SK-N-SH (cell line): ENCODE results near the gene KAT2A. TPM values are rescaled to one million over a fixed set of nuclear protein-coding genes. Genes with fewer than 3 reads are reported as not detected.
A peak's percentile ranks its signal among the peaks of the same experiment; 100 is the strongest.

Source experiments
- CTCF ChIA-PET: fragments of 300-600, 350-600 bp; formaldehyde crosslinking; extraction: SDS; loops from one replicate; lab custom pipeline; 2021; lab: Yijun Ruan, JAX
- POLR2A ChIA-PET: fragments of 350-600 bp; sonication (Branson Sonifier 250); formaldehyde crosslinking; extraction: SDS; loops from one replicate; lab custom pipeline; 2020; ENCODE audit warnings: antibody characterized with exemption, inconsistent platforms; lab: Yijun Ruan, JAX
- DNase-seq: peaks from one replicate; pipeline ENCODE4 v3.0.0; 2012
- H2AFZ ChIP-seq: fragments of 200-600 bp; sonication (generic); 2 replicates; pipeline ENCODE4 v1.8.1; 2016; ENCODE audit warnings: antibody characterized with exemption, mild to moderate bottlenecking, low read depth
- H3F3A ChIP-seq: fragments of 200-600 bp; sonication (generic); replicated peaks from 2 replicates; pipeline ENCODE3; 2016; ENCODE audit warnings: antibody characterized with exemption, mild to moderate bottlenecking; ENCODE audit not compliant: insufficient read depth
- H3K27ac ChIP-seq, 2 experiments: fragments of 200-500 bp in 1 of 2; fragments of 200-600 bp in 1 of 2; sonication (Bioruptor generic) in 1 of 2; sonication (generic), shearing (Covaris generic) in 1 of 2; 2 replicates each; pipeline versions ENCODE4 v1.5.1 to v1.6.1; 2014 to 2016; ENCODE audit warnings: low read depth in 2 of 2, inconsistent platforms in 1 of 2, low read length in 1 of 2, mild to moderate bottlenecking in 1 of 2, mixed read lengths in 1 of 2
- H3K27me3 ChIP-seq: fragments of 200-600 bp; sonication (generic), shearing (Covaris generic); 2 replicates; pipeline ENCODE4 v1.6.1; 2016; ENCODE audit warnings: mixed run types; ENCODE audit not compliant: insufficient read depth
- H3K36me3 ChIP-seq, 2 experiments: fragments of 200-500 bp in 1 of 2; fragments of 200-600 bp in 1 of 2; sonication (Bioruptor generic) in 1 of 2; sonication (generic) in 1 of 2; replicated peaks in 1 of 2; 2 replicates each; pipeline versions ENCODE3 to v1.5.1; 2014 to 2016; ENCODE audit warnings: low read length in 1 of 2, mild to moderate bottlenecking in 1 of 2; ENCODE audit not compliant: insufficient read depth in 2 of 2, control insufficient read depth in 1 of 2
- H3K4me1 ChIP-seq, 2 experiments: fragments of 200-500 bp in 1 of 2; fragments of 200-600 bp in 1 of 2; sonication (Bioruptor generic) in 1 of 2; sonication (generic), shearing (Covaris generic) in 1 of 2; 2 replicates each; pipeline versions ENCODE4 v1.5.1 to v1.6.1; 2014 to 2016; ENCODE audit warnings: low read depth in 1 of 2, low read length in 1 of 2, mixed run types in 1 of 2; ENCODE audit not compliant: insufficient read depth in 2 of 2, control insufficient read depth in 1 of 2
- H3K4me2 ChIP-seq: fragments of 200-600 bp; sonication (generic), shearing (Covaris generic); 2 replicates; pipeline ENCODE4 v1.6.1; 2017; ENCODE audit warnings: mixed run types
- H3K4me3 ChIP-seq, 2 experiments: fragments of 200-500 bp in 1 of 2; fragments of 200-600 bp in 1 of 2; sonication (Bioruptor generic) in 1 of 2; sonication (generic), shearing (Covaris generic) in 1 of 2; 2 replicates each; pipeline versions ENCODE4 v1.5.1 to v1.8.1; 2014 to 2016; ENCODE audit warnings: low read depth in 2 of 2, inconsistent platforms in 1 of 2, low read length in 1 of 2, mild to moderate bottlenecking in 1 of 2, mixed read lengths in 1 of 2, moderate library complexity in 1 of 2
- H3K79me2 ChIP-seq: fragments of 200-600 bp; sonication (generic); 2 replicates; pipeline ENCODE4 v1.8.1; 2017; ENCODE audit warnings: mild to moderate bottlenecking; ENCODE audit not compliant: insufficient read depth
- H3K9ac ChIP-seq: fragments of 200-600 bp; sonication (generic); 2 replicates; pipeline ENCODE4 v1.6.1; 2017; ENCODE audit warnings: mixed run types
- H3K9me2 ChIP-seq: fragments of 200-600 bp; sonication (generic); 2 replicates; pipeline ENCODE4 v1.6.1; 2017; ENCODE audit warnings: mixed run types
- H3K9me3 ChIP-seq: fragments of 200-600 bp; sonication (generic); 2 replicates; pipeline ENCODE4 v1.6.1; 2017; ENCODE audit warnings: mixed run types, mild to moderate bottlenecking, moderate library complexity
- H4K20me1 ChIP-seq: fragments of 200-600 bp; sonication (generic); 2 replicates; pipeline ENCODE4 v1.6.1; 2017; ENCODE audit warnings: mild to moderate bottlenecking, mixed run types; ENCODE audit not compliant: insufficient read depth
- EP300 ChIP-seq, 2 experiments: IDR thresholded peaks; 2 replicates each; pipeline versions ENCODE4 v1.4.0 to v1.6.1; 2012; ENCODE audit warnings: borderline replicate concordance in 1 of 2, low read depth in 1 of 2, low read length in 1 of 2
- EZH2phosphoT487 ChIP-seq: fragments of 200-600 bp; sonication (generic); IDR thresholded peaks from 2 replicates; pipeline ENCODE4 v1.6.1; 2017; ENCODE audit warnings: low read depth, mixed run types, mild to moderate bottlenecking, antibody characterized with exemption, moderate library complexity, borderline replicate concordance
- FOSL2 ChIP-seq: IDR thresholded peaks from 2 replicates; pipeline ENCODE4 v1.4.0; 2012; ENCODE audit warnings: low read depth, mild to moderate bottlenecking, moderate library complexity, borderline replicate concordance
- GATA2 ChIP-seq: sonication (generic); formaldehyde crosslinking; IDR thresholded peaks from 2 replicates; pipeline ENCODE4 v1.5.0; 2020; ENCODE audit warnings: mild to moderate bottlenecking, missing genetic modification reagents
- IRF3 ChIP-seq: fragments of 150-350 bp; IDR thresholded peaks from 2 replicates; pipeline ENCODE4 v1.6.1; 2016; ENCODE audit warnings: mild to moderate bottlenecking, low read depth, low read length
- JUND ChIP-seq: IDR thresholded peaks from 2 replicates; pipeline ENCODE4 v1.4.0; 2012
- MAX ChIP-seq: IDR thresholded peaks from 2 replicates; pipeline ENCODE4 v1.4.0; 2012; ENCODE audit warnings: low read depth
- NFIC ChIP-seq: IDR thresholded peaks from 2 replicates; pipeline ENCODE4 v1.4.0; 2012; ENCODE audit warnings: borderline replicate concordance
- PBX3 ChIP-seq: IDR thresholded peaks from 2 replicates; pipeline ENCODE4; 2012
- POLR2AphosphoS5 ChIP-seq: IDR thresholded peaks from 2 replicates; pipeline ENCODE4 v1.6.1; 2012; ENCODE audit warnings: low read depth, low read length
- RCOR1 ChIP-seq: fragments of 150-350 bp; IDR thresholded peaks from 2 replicates; pipeline ENCODE4 v1.6.1; 2017; ENCODE audit warnings: antibody characterized with exemption, low read length
- REST ChIP-seq: IDR thresholded peaks from 2 replicates; pipeline ENCODE4 v1.6.1; 2012; ENCODE audit warnings: mild to moderate bottlenecking, low read depth, low read length, moderate library complexity
- RFX5 ChIP-seq: IDR thresholded peaks from 2 replicates; pipeline ENCODE4 v1.6.1; 2012; ENCODE audit warnings: mild to moderate bottlenecking, improper control_type of control experiment, low read length
- TAF1 ChIP-seq: IDR thresholded peaks from 2 replicates; pipeline ENCODE4 v1.6.1; 2012; ENCODE audit warnings: low read depth, mild to moderate bottlenecking, low read length, moderate library complexity, borderline replicate concordance
- TCF12 ChIP-seq: IDR thresholded peaks from 2 replicates; pipeline ENCODE4 v1.4.0; 2012
- YY1 ChIP-seq: IDR thresholded peaks from 2 replicates; pipeline ENCODE4 v1.4.0; 2012; ENCODE audit warnings: low read depth, mild to moderate bottlenecking
- ZBTB33 ChIP-seq: IDR thresholded peaks from 2 replicates; pipeline ENCODE4 v1.4.0; 2012; ENCODE audit warnings: low read depth, borderline replicate concordance
- WGBS: methylation state at CpG from one replicate; pipeline ENCODE4 v1.1.6; 2017; ENCODE audit warnings: low lambda C conversion rate; 5-methylcytosine and 5-hydroxymethylcytosine counted together
- polyA plus RNA-seq, 3 experiments: library from polyadenylated mRNA; depleted of rRNA; stranded (reverse); fragments of >200 nt; gene quantifications; 2 replicates each; pipeline ENCODE4 v1.2.3, GENCODE V29; 2012

The KAT2A gene
- polyA plus RNA-seq, 1 of the 3 experiments (the other 2 are of a cell fraction), result 45.1 TPM

GRCh38 chr17:42136654-42137051, 15.5 kb upstream of the KAT2A start:
- H3K27ac ChIP-seq, result no peak overlapping the region
- no peak overlapping the region for H2AFZ ChIP-seq
- no peaks in the 10 kb centered on the region for H3K27me3 ChIP-seq
- H3K9ac ChIP-seq, result no peak overlapping the region
- ChIA-PET CTCF (interaction anchor here (0.8 to 1.6 kb wide), 5 partner anchors 8 to 69 kb away, joined by 3 to 4 read pairs (median 3); no protein-coding TSS in a partner anchor), POLR2A (no interaction called here)
- 90% methylated on average over 3 of the region's 3 CpGs for WGBS
- H3K4me1 ChIP-seq, result peaks cover 23 to 25% of the 10 kb centered on the region in 2 experiments; a peak in 3 of 4 replicates
- H4K20me1 ChIP-seq, result peaks cover 67% of the 10 kb centered on the region
- no peak for TF ChIP-seq YY1
- no peak for TF ChIP-seq TCF12
- no peak for TF ChIP-seq PBX3
- no peak for TF ChIP-seq FOSL2
- TF ChIP-seq RFX5, result no peak
- TF ChIP-seq GATA2 (CRISPR knock-in tag), result no peak
- TF ChIP-seq JUND, result no peak
- H3K9me2 ChIP-seq, result no peaks in the 10 kb centered on the region
- no peak for DNase-seq
- H3K9me3 ChIP-seq, result no peaks in the 10 kb centered on the region
- peaks cover 96% of the 10 kb centered on the region for H3K79me2 ChIP-seq
- H3F3A ChIP-seq, result peaks cover 6% of the 10 kb centered on the region
- no peak overlapping the region for H3K4me2 ChIP-seq
- peaks cover 14 to 16% of the 10 kb centered on the region in 2 experiments for H3K36me3 ChIP-seq
- H3K4me3 ChIP-seq, result no peak overlapping the region

GRCh38 chr17:42135664-42136653, 14.8 kb upstream of the KAT2A start:
- Histone ChIP-seq H3K27me3 (no peaks in the 10 kb centered on the region), H3F3A (peaks cover 6% of the 10 kb centered on the region), H3K9me3 (no peaks in the 10 kb centered on the region), H3K36me3 (peaks cover 11 to 16% of the 10 kb centered on the region in 2 experiments), H4K20me1 (peaks cover 67% of the 10 kb centered on the region), H3K79me2 (peaks cover 96% of the 10 kb centered on the region), H3K4me2 (no peak overlapping the region), H3K9me2 (no peaks in the 10 kb centered on the region), H3K4me1 (peaks cover 23 to 29% of the 10 kb centered on the region in 2 experiments; a peak in 3 of 4 replicates), H3K27ac (peak overlapping the region; percentile 12 to 20; a peak in 1 of 4 replicates), H2AFZ (no peak overlapping the region), H3K9ac (no peak overlapping the region), H3K4me3 (no peak overlapping the region)
- ChIA-PET POLR2A (interaction anchor here (0.9 kb wide), 1 partner anchor 15 kb away, joined by 3 read pairs; the partner anchor contains the start of gene KAT2A), CTCF (interaction anchor here (0.5 to 2.9 kb wide), 7 partner anchors 9 to 393 kb away, joined by 3 to 13 read pairs (median 3); partner anchors contain the start of gene KCNH4)
- no peak for DNase-seq
- 71% methylated on average over 15 of the region's 15 CpGs for WGBS
- TF ChIP-seq NFIC (no peak), MAX (no peak), RCOR1 (no peak), TCF12 (no peak), REST (no peak), POLR2AphosphoS5 (no peak), TAF1 (no peak), ZBTB33 (no peak), IRF3 (no peak), EZH2phosphoT487 (no peak), EP300 (IDR thresholded peaks at IDR 0.05; ENCODE audit: borderline replicate concordance in 1 of 2, low read depth in 1 of 2, low read length in 1 of 2) (no peak)
